Body of pancreas (tissue), 4 donors: ENCODE results near the gene MEDAG. TPM values are rescaled to one million over a fixed set of nuclear protein-coding genes. Genes with fewer than 3 reads are reported as not detected.

Experiments
- ATAC-seq: fragments of 150-250 bp; one replicate; pipeline ENCODE4 v1.9.1; 2016
- DNase-seq, 4 donors: peaks; one replicate each; pipeline ENCODE4 v3.0.0-alpha.2; 2019
- H3K27ac ChIP-seq, 4 donors: fragments of 200-600 bp; sonication (generic); 1 replicate in 3 of 4; 2 replicates in 1 of 4; pipeline versions ENCODE4 v1.5.1 to v1.6.1; 2016 to 2019; ENCODE audit warnings: mild to moderate bottlenecking in 1 of 4, mixed read lengths in 1 of 4, moderate library complexity in 1 of 4
- H3K27me3 ChIP-seq, 2 donors: fragments of 200-600 bp; sonication (generic); one replicate each; pipeline ENCODE4 v1.6.0; 2016; ENCODE audit warnings: mild to moderate bottlenecking in 1 of 2
- H3K36me3 ChIP-seq, 2 donors: fragments of 200-600 bp; sonication (generic); replicated peaks in 1 of 2; 2 replicates each; pipeline ENCODE4 v1.5.1; 2016; ENCODE audit warnings: low read depth in 2 of 2; ENCODE audit not compliant: insufficient read depth in 1 of 2
- H3K4me1 ChIP-seq: fragments of 200-600 bp; sonication (generic); one replicate; pipeline ENCODE4 v1.6.0; 2016
- H3K4me3 ChIP-seq, 2 donors: fragments of 200-600 bp; sonication (generic); 1 replicate in 1 of 2; 2 replicates in 1 of 2; pipeline ENCODE4 v1.5.1; 2016 to 2019
- H3K9me3 ChIP-seq, 3 donors: fragments of 200-600 bp; sonication (generic); 1 replicate in 2 of 3; 2 replicates in 1 of 3; pipeline ENCODE4 v1.5.1; 2016
- POLR2A ChIP-seq, 3 donors: fragments of 450-650 bp; IDR thresholded peaks; one replicate each; pipeline ENCODE4 v1.6.1; 2016; ENCODE audit warnings: antibody characterized with exemption in 3 of 3, mild to moderate bottlenecking in 2 of 3
- WGBS, 2 donors: methylation state at CpG; one replicate each; pipeline ENCODE4 v1.1.5; 2017; 5-methylcytosine and 5-hydroxymethylcytosine counted together
- intact Hi-C: fragments of 100-400 bp; cut with DNase I; formaldehyde crosslinking; loops from one replicate; pipeline ENCODE4 v1.15.1; 2023
- total RNA-seq, 2 donors: library from RNA; depleted of rRNA; stranded (reverse); fragments of >200 nt; gene quantifications; one replicate each; pipeline ENCODE4 v1.1.0, GENCODE V29; 2016
- TF ChIP-seq, protein P1 (sequence below), 7 experiments: fragments of 450-650 bp in 4 of 7; fragments of 200-600 bp in 3 of 7; sonication (generic) in 3 of 7; IDR thresholded peaks; one replicate each; pipeline ENCODE4 v1.5.1; 2016 to 2019; ENCODE audit warnings: antibody characterized with exemption in 7 of 7

The MEDAG gene
- total RNA-seq, 2 donors from 2014 or later, result 7.8 to 36.6 TPM

DNA sequence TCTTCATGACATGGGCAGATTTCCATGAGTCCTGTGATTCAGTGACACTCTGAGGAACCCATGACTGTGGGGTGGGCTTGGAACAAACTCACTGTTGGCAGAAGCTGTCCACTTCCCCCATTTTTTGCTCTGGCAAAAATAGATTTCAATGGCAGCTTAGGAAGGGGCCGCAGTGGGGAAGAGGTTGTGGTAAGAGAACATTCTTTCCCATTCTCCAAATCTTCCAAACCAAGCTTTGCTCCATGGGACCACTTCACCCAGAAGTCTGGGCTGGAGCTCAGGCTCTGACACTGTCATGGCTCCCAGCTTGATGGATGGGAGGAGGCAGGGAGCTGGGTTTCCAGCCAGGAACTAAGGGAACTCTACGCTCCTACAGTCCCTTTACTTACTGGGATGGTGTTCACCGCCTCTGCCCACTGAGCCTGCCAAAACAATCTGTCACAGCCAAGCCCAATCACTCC is 24.9 kb upstream of the MEDAG start:
- intact Hi-C loops, result no loop called here
- peak in 2 of 4 donors; percentile 20 to 34 for DNase-seq
- Histone ChIP-seq H3K4me1 (peaks cover 11% of the 10 kb centered on the region), H3K36me3 (no peaks in the 10 kb centered on the region), H3K27ac (peak overlapping the region in 2 of 4 donors; percentile 20 to 28), H3K4me3 (no peak overlapping the region), H3K9me3 (peaks cover 0 to 4% (median 0%) of the 10 kb centered on the region in 3 donors), H3K27me3 (no peaks in the 10 kb centered on the region)
- 62 to 64% methylated on average over 3 of the region's 3 CpGs for WGBS, 2 donors
- TF ChIP-seq, protein P1, sequence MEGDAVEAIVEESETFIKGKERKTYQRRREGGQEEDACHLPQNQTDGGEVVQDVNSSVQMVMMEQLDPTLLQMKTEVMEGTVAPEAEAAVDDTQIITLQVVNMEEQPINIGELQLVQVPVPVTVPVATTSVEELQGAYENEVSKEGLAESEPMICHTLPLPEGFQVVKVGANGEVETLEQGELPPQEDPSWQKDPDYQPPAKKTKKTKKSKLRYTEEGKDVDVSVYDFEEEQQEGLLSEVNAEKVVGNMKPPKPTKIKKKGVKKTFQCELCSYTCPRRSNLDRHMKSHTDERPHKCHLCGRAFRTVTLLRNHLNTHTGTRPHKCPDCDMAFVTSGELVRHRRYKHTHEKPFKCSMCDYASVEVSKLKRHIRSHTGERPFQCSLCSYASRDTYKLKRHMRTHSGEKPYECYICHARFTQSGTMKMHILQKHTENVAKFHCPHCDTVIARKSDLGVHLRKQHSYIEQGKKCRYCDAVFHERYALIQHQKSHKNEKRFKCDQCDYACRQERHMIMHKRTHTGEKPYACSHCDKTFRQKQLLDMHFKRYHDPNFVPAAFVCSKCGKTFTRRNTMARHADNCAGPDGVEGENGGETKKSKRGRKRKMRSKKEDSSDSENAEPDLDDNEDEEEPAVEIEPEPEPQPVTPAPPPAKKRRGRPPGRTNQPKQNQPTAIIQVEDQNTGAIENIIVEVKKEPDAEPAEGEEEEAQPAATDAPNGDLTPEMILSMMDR (IDR thresholded peaks at IDR 0.05), result no peak
- no peak for TF ChIP-seq POLR2A (IDR thresholded peaks at IDR 0.05)
- ATAC-seq, result peak; percentile 52

DNA sequence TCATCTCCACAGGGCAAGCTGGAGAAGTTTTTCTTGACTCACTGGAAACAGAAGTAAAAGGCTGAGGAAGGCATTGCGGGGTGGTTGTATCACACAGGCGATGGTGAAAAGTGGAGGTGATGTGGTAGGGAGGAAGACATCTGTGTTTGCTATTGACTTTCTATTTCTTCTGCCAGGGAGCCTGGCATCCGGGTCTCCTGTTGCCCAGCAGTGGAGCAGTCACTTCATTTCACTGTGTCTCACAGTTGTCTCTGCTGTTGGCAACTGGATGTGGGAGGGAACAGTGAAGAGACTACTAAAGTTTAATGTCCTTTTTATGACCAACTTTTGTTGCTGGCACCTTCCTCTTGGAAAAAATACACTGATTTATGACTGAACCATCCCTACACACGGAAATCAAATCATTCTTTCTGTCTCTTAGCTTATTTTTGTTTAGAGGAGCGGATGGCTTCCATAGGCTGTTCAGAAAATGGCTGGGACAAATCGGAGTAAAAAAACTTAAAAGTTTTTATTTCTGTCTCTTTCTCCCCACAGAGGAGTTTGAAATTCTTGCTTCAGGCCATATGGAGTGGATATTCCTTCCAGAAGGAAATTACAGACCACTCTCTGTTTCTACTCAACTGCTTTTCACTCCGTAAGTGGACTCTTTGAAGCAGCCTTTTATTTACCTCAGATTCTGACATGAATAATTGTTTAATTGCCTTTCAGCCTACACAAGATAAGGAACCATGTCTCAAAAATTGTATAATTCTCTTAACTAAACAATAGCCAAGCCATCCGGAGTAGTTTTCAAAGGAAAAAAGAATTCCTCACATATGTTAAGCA is 23.8 kb upstream of the MEDAG start:
- H3K27ac ChIP-seq, result no peak overlapping the region
- peaks cover 11% of the 10 kb centered on the region for H3K4me1 ChIP-seq
- H3K27me3 ChIP-seq, result no peaks in the 10 kb centered on the region
- intact Hi-C loops, result no loop called here
- 39 to 45% methylated on average over 8 of the region's 8 CpGs for WGBS, 2 donors
- ATAC-seq (no peak), DNase-seq (no peak)
- H3K9me3 ChIP-seq, result peaks cover 0 to 4% (median 0%) of the 10 kb centered on the region in 3 donors
- H3K4me3 ChIP-seq, result no peak overlapping the region
- TF ChIP-seq POLR2A (IDR thresholded peaks at IDR 0.05), result no peak
- TF ChIP-seq, protein P1 (IDR thresholded peaks at IDR 0.05), result no peak
- no peaks in the 10 kb centered on the region for H3K36me3 ChIP-seq

DNA sequence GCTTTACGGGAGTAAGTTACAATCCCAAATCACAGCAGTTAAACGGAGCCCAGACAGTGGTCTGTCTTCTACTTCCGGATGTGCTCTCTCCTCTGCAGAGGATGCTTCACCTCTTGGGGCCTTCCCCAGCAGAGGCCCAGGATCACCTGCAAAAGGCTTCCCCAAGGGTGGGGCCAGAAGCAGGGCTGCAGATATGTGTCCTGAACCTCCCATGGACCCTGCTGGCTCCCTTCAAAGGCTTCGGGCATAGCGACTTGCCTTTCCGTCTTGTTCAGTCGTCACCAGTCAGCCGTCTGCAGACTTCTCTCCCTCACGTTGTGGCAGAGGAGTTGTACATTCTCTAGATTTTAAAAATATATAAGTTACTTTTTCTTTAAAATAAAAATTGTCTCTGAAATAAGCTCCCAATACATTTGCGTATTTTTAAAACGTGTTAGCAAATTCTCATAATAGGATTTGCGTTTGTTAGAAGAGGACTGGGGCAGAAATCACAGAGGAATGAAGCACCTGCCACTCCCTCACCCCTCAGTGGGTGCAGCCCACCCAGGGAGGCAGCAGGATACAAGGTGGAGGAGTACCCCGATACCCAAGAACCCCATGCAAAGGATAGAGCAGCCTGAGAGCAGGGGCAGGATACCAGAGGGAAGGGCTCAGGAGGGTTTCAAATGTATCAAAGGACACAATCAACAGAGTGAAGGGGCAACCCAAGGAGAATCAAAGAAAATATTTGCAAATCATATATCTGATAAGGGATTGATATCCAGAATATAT is 22.9 kb upstream of the MEDAG start:
- H3K27me3 ChIP-seq, result no peaks in the 10 kb centered on the region
- TF ChIP-seq, protein P1 (IDR thresholded peaks at IDR 0.05), result no peak
- no peak for TF ChIP-seq POLR2A (IDR thresholded peaks at IDR 0.05)
- no peak overlapping the region for H3K4me3 ChIP-seq
- DNase-seq (no peak), ATAC-seq (no peak)
- peaks cover 0 to 4% (median 0%) of the 10 kb centered on the region in 3 donors for H3K9me3 ChIP-seq
- no peak overlapping the region for H3K27ac ChIP-seq
- 65 to 73% methylated on average over 13 of the region's 13 CpGs for WGBS, 2 donors
- peaks cover 11% of the 10 kb centered on the region for H3K4me1 ChIP-seq
- no peaks in the 10 kb centered on the region for H3K36me3 ChIP-seq
- intact Hi-C loops, result no loop called here

DNA sequence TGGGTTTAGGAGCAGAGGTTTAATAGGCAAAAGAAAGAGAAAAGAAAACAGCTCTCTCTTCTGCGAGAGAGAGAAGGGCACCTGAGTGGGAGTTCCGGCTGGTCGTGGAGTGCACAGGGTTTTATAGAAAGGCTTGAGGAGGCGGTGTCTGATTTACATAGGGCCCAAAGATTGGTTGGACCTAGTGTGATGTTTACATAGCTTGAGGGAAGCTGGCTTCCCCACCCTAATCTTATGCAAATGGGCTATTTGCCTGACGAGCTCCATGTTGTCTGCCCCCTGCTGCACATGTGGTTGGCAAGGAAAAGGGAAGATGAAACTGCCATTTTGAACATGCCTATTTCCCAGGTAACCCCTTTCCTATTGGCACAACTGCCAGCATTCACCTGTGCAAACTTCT is 21.5 kb upstream of the MEDAG start:
- ATAC-seq (no peak), DNase-seq (no peak)
- no peak overlapping the region for H3K27ac ChIP-seq
- H3K9me3 ChIP-seq, result peaks cover 0 to 4% (median 0%) of the 10 kb centered on the region in 3 donors
- H3K27me3 ChIP-seq, result no peaks in the 10 kb centered on the region
- no peaks in the 10 kb centered on the region for H3K36me3 ChIP-seq
- 83 to 85% methylated on average over 5 of the region's 5 CpGs for WGBS, 2 donors
- H3K4me3 ChIP-seq, result no peak overlapping the region
- peaks cover 11% of the 10 kb centered on the region for H3K4me1 ChIP-seq
- intact Hi-C loops, result no loop called here
- TF ChIP-seq, protein P1 (IDR thresholded peaks at IDR 0.05), result no peak
- no peak for TF ChIP-seq POLR2A (IDR thresholded peaks at IDR 0.05)
